ENCODE results near the gene ACTR3C. TPM values are rescaled to one million over a fixed set of nuclear protein-coding genes. Genes with fewer than 3 reads are reported as not detected.
A peak's percentile ranks its signal among the peaks of the same experiment; 100 is the strongest.
"Not testable (repeated sequence)": the region's sequence is repeated elsewhere in the genome, so short reads cannot be mapped to it uniquely, and the experiment has no call there.

Gene ACTR3C
- total and polyA plus RNA-seq, 2 donors from 2014 or later: 15.8 to 31.6 TPM

DNA sequence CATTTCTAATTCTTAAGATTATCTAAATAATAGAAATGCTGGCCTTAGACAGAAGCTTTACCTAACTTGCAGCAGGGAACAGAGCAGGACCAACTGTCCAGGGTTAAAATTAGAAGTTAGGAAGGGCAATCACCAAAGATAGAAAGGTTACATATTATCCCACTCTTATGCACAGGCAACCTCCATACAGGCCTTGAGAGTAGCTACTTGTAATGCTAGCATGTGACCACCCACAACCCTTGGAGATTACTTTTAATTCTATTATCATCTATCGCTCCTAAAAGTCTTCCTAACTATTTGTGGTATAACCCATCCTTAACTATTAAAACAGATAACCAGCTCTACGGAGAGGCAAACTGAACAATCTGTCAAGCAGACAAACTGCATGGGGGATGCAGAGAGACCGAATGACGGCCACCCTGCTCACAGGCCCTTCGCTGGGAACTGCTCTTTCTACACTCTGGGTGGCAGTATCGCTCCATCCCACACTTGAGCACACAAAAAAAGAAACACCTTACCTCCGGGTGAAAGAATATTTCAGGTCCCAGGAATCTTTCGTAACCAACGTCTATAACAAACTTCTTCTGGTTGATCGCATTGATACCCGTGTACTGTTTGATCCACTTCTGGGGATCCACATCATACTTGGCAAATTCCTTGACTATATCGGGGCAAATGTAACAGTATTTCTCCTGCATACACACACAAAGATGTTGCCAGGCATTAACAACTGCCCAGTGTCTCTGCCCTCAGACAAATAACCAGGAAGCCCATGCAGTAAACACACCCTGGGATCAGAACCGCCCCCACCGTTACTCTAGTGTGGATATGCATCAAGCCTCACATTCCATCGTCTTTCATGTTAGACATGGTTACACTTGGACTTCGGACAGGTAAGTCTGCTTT, 37.2 kb downstream of the ACTR3C start:
- TF ChIP-seq CTCF (IDR thresholded peaks at IDR 0.05; ENCODE audit: borderline replicate concordance, extremely low read depth, insufficient read depth): peak; percentile 39
- H3K4me3 ChIP-seq (ENCODE audit: low read length in 3 of 3); H3K27me3 ChIP-seq (ENCODE audit: control insufficient read depth, insufficient read depth, low read length); H3K36me3 ChIP-seq (ENCODE audit: control insufficient read depth in 2 of 3, insufficient read depth in 3 of 3, low read length in 3 of 3); H3K9ac ChIP-seq (ENCODE audit: low read length in 3 of 3); intact Hi-C loops (cut with DNase I); FAIRE-seq; H3K9me3 ChIP-seq (ENCODE audit: control insufficient read depth in 2 of 3, insufficient read depth in 1 of 3, low read length in 3 of 3); H3K27ac ChIP-seq (ENCODE audit: low read depth in 2 of 2, low read length in 2 of 2); H3K4me1 ChIP-seq (ENCODE audit: control insufficient read depth in 2 of 3, insufficient read depth in 2 of 3, low read depth in 1 of 3, low read length in 3 of 3): not testable (repeated sequence)
- peak in 1 of 5 donors; percentile 49 for DNase-seq

- FAIRE-seq; DNase-seq; H3K27ac ChIP-seq (ENCODE audit: low read depth in 2 of 2, low read length in 2 of 2); intact Hi-C loops (cut with DNase I); H3K4me3 ChIP-seq (ENCODE audit: low read length in 3 of 3); H3K9me3 ChIP-seq (ENCODE audit: control insufficient read depth in 2 of 3, insufficient read depth in 1 of 3, low read length in 3 of 3); H3K4me1 ChIP-seq (ENCODE audit: control insufficient read depth in 2 of 3, insufficient read depth in 2 of 3, low read depth in 1 of 3, low read length in 3 of 3); H3K27me3 ChIP-seq (ENCODE audit: control insufficient read depth, insufficient read depth, low read length); H3K9ac ChIP-seq (ENCODE audit: low read length in 3 of 3); H3K36me3 ChIP-seq (ENCODE audit: control insufficient read depth in 2 of 3, insufficient read depth in 3 of 3, low read length in 3 of 3): not testable (repeated sequence)
Observed at GRCh38 chr7:150283608-150284007, 39.7 kb downstream of the ACTR3C start.

- H3K9ac ChIP-seq (ENCODE audit: low read length in 3 of 3); H3K27ac ChIP-seq (ENCODE audit: low read depth in 2 of 2, low read length in 2 of 2); H3K36me3 ChIP-seq (ENCODE audit: control insufficient read depth in 2 of 3, insufficient read depth in 3 of 3, low read length in 3 of 3); H3K27me3 ChIP-seq (ENCODE audit: control insufficient read depth, insufficient read depth, low read length); H3K4me3 ChIP-seq (ENCODE audit: low read length in 3 of 3); H3K4me1 ChIP-seq (ENCODE audit: control insufficient read depth in 2 of 3, insufficient read depth in 2 of 3, low read depth in 1 of 3, low read length in 3 of 3); DNase-seq; H3K9me3 ChIP-seq (ENCODE audit: control insufficient read depth in 2 of 3, insufficient read depth in 1 of 3, low read length in 3 of 3); intact Hi-C loops (cut with DNase I): not testable (repeated sequence)
- FAIRE-seq: peak; percentile 82
Observed at GRCh38 chr7:150283111-150283510, 40.2 kb downstream of the ACTR3C start.

DNA sequence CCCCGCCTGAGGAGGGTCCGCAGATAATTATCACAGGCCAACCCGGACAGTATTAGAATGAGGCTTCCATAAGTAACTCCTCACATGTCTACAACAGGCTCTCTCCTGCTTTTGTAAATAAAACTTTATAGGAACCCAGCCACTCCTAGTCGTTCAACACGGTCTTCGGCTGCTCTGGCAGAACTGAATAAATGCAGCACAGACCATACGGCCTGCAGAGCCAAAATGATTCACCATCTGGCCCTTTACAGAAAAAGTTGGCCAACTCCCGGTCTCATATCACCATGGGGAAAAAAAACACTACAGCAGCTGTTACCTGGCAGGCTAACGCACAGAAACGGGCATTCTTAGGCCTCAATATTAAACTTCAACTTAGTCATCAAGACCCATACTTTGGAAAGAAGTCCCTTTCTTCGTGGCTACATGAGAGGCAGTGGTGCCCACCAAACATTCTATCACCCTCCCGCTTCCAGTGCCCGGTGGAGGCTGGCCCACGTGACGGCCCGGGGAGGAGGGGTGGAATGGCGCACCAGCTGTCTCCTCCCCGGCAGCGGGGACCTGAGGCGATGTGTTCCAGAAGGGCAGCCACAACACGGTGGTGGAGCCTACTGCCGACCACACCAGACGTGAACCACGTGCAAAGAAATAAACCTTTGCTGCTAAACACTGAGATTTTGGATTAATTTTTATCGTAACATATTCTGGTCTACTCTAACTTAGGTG, 41.5 kb downstream of the ACTR3C start:
- H3K36me3 ChIP-seq (ENCODE audit: control insufficient read depth in 2 of 3, insufficient read depth in 3 of 3, low read length in 3 of 3); DNase-seq; H3K4me1 ChIP-seq (ENCODE audit: control insufficient read depth in 2 of 3, insufficient read depth in 2 of 3, low read depth in 1 of 3, low read length in 3 of 3); H3K27me3 ChIP-seq (ENCODE audit: control insufficient read depth, insufficient read depth, low read length); intact Hi-C loops (cut with DNase I); H3K27ac ChIP-seq (ENCODE audit: low read depth in 2 of 2, low read length in 2 of 2); H3K9ac ChIP-seq (ENCODE audit: low read length in 3 of 3); H3K4me3 ChIP-seq (ENCODE audit: low read length in 3 of 3); H3K9me3 ChIP-seq (ENCODE audit: control insufficient read depth in 2 of 3, insufficient read depth in 1 of 3, low read length in 3 of 3); FAIRE-seq: not testable (repeated sequence)

DNA sequence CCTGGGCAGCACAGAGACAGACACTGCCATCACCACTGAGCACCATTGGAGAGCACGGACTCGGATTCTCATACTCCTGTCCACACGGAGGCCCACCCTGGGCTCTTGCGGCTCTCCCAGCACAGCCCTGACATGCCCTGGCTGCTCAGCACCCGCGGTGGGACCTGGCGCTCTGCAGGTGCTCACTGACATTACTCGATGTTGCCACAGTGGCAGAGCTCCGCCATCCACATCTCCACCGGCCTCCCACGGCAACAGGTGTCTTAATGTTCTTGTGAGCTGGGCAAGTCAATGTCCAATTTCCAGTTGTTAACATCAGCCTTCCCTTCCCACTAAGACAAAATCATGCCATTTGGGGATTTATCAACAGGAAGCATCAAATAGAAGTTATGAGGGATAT, 45.0 kb downstream of the ACTR3C start:
- H3K27me3 ChIP-seq (ENCODE audit: control insufficient read depth, insufficient read depth, low read length); H3K9me3 ChIP-seq (ENCODE audit: control insufficient read depth in 2 of 3, insufficient read depth in 1 of 3, low read length in 3 of 3); H3K9ac ChIP-seq (ENCODE audit: low read length in 3 of 3); intact Hi-C loops (cut with DNase I); H3K27ac ChIP-seq (ENCODE audit: low read depth in 2 of 2, low read length in 2 of 2); H3K4me1 ChIP-seq (ENCODE audit: control insufficient read depth in 2 of 3, insufficient read depth in 2 of 3, low read depth in 1 of 3, low read length in 3 of 3); H3K4me3 ChIP-seq (ENCODE audit: low read length in 3 of 3); H3K36me3 ChIP-seq (ENCODE audit: control insufficient read depth in 2 of 3, insufficient read depth in 3 of 3, low read length in 3 of 3); FAIRE-seq: not testable (repeated sequence)
- peak in 1 of 5 donors; percentile 72 for DNase-seq
